ENCODE data around the gene PARD3B.

PARD3B gene

DNA sequence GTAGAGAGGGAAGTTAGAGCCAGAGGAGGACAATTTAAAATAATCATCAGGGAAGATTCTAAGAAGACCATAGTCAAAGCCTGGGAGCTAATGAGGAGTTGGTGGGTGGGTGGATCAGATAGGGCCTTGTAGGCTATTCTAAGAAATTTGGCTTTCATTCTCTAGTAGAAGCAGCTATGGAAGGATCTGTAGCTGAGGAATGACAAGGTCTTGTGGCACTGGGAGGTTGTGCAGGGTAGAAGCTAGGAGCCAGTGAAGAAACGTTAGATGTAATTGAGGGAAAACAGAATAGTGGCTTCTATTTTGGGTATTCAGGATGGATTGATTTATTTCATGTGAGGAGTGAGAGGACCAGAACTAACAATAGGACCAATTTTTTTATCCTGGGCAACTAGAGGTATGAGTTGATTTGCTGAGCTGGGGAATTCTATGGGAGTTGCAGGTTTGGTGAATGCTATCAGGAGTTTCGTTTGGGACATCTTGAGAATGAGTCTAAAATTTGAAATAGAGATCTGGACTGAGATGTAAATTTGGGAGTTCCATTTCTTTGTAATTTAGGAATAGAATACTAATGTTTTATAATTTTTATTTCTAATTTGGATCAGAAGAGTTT is 371.9 kb downstream of the PARD3B start:
- TF ChIP-seq, protein P1, sequence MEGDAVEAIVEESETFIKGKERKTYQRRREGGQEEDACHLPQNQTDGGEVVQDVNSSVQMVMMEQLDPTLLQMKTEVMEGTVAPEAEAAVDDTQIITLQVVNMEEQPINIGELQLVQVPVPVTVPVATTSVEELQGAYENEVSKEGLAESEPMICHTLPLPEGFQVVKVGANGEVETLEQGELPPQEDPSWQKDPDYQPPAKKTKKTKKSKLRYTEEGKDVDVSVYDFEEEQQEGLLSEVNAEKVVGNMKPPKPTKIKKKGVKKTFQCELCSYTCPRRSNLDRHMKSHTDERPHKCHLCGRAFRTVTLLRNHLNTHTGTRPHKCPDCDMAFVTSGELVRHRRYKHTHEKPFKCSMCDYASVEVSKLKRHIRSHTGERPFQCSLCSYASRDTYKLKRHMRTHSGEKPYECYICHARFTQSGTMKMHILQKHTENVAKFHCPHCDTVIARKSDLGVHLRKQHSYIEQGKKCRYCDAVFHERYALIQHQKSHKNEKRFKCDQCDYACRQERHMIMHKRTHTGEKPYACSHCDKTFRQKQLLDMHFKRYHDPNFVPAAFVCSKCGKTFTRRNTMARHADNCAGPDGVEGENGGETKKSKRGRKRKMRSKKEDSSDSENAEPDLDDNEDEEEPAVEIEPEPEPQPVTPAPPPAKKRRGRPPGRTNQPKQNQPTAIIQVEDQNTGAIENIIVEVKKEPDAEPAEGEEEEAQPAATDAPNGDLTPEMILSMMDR (IDR thresholded peaks at IDR 0.05): no peak

DNA sequence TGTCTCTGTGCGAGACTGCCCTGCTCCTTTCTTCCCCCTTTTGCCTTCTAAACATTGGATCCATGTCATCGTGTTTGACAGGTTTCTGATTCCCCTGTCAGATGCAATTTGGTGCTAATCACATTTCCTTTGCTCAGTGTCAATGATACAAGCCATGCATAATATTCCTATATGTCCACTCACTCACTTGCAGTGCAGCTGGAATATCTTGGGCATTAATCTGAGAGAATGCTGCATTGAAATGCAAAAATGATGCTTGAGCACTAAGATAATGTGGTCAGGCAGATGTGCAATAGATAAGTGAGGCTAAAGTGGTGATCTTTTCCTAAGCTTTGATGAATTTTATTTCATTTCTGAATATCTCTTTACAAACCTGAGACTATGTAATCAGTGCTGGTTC is 375.5 kb downstream of the PARD3B start:
- no peak for DNase-seq (ENCODE audit: low spot score)

More for the DNA sequence above, 371.9 kb downstream of the PARD3B start:
- no peak overlapping the region for H3K27ac ChIP-seq
- no peak for DNase-seq (ENCODE audit: low spot score)
- H3K4me3 ChIP-seq: no peak overlapping the region

DNA sequence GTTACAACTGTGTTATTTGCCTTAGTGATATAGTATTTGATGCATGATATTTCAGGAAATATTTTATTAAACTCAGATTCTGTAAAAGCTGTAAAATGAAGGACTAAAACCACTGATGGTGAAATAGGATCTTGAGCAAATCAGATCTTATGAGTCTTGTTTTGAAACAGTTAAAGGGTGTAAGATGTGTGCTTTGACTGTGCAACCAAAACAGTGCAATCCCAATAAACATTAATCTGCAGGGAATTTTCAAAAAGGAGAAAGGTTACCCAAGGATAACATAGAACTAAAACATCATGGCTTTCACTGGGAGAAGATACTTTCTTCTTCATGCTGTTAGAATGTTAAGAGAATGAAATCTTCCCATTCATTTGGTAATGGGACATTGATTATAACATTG is 378.7 kb downstream of the PARD3B start:
- no peak overlapping the region for H3K4me3 ChIP-seq
- DNase-seq (ENCODE audit: low spot score): no peak
- H3K27ac ChIP-seq: no peak overlapping the region
- TF ChIP-seq, protein P1 (IDR thresholded peaks at IDR 0.05): no peak

More for the DNA sequence above, 375.5 kb downstream of the PARD3B start:
- TF ChIP-seq, protein P1 (IDR thresholded peaks at IDR 0.05): no peak
- Histone ChIP-seq H3K4me3 (no peak overlapping the region), H3K27ac (no peak overlapping the region)

DNA sequence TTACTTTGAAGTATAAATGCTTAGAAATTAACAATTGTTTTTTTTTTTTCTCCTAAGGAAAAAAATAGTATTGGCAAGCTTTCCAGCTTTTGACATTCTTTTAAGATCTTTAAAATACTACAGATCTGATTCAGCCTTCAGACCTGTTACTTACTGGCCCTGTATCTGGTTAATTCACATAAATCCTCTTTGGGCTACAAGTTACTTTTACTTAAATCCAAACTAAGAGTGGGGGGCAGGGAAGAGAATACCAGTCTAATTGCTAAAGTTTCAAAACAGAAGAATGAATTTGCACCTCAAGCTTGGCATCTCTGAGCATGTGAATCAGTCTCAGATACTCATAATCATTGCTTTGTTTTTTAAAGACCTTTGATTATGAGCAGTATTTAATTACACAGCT is 386.3 kb downstream of the PARD3B start:
- H3K4me3 ChIP-seq: no peak overlapping the region
- no peak for DNase-seq (ENCODE audit: low spot score)
- H3K27ac ChIP-seq: no peak overlapping the region
- TF ChIP-seq, protein P1 (IDR thresholded peaks at IDR 0.05): no peak

DNA sequence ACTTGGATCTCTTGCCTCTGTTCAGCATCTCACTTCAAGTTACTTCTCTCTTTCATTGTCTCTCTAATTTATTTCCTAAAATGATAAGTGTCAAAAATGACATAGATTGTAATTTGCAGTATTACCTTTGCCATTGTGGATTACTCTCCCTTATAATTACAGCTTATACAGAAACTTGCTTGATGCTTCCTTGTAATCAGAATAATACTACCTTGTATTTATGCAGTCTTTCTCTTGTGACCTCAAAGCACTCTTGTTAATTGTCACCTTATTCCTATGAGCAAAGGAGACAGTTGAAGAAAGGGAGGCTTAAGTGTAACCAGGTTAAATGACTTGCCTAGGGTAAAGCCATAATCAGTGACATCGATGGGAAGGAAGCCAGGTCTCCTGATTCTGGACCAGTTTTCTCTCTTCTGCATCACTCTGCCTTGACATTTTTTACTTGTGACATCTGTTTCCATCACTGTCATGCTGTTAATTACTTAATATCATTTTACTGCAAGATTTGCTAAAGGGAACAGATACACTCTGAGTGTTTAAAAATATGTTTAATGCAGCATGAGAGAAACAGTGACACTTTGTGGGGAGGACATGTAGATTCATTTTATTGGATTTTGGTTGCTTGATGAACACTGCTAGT is 388.6 kb downstream of the PARD3B start:
- TF ChIP-seq, protein P1 (IDR thresholded peaks at IDR 0.05): no peak
- Histone ChIP-seq H3K4me3 (no peak overlapping the region), H3K27ac (no peak overlapping the region)
- no peak for DNase-seq (ENCODE audit: low spot score)

DNA sequence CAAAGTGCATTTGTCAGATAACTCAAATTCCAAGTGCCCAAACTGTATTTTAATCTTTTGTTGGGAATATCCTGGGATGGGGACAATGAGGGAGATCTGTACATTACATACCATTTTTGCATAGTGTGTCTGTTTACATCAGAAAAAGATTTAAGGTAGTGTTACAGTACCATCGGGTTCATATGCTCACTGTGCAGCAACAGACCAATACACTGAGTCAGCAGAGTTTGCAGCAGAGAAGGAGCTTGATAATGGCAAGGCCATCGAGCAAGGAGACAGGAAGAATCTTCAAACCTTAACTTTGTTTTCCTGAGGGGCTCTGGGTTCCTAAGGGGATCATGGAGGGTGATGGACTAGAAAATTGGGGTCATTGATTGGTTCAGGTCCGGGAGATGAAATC is 399.7 kb downstream of the PARD3B start:
- Histone ChIP-seq H3K27ac (no peak overlapping the region), H3K4me3 (no peak overlapping the region)
- TF ChIP-seq, protein P1 (IDR thresholded peaks at IDR 0.05): no peak
- DNase-seq (ENCODE audit: low spot score): no peak

DNA sequence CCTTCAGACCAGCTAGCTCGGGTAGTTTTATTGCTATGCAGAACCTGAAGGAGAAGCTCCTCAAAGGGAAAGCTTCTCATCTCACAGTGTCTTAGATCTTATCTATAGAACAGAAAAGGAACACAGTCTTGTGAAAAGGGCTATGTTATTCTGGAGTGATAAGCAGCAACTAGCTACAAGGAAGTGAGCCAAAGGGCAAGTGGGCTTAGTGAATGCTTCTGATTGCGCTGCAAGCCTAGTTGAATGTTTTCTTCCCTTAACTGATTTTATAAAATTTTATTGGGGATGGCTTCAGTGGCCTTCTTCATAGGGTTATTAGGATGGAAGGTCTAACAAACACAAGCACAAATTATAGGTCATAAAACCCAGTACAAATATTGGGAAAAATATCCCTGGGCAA is 400.1 kb downstream of the PARD3B start:
- no peak overlapping the region for H3K27ac ChIP-seq
- H3K4me3 ChIP-seq: no peak overlapping the region
- DNase-seq (ENCODE audit: low spot score): no peak
- TF ChIP-seq, protein P1 (IDR thresholded peaks at IDR 0.05): no peak
